ENCODE measurements around the gene AAK1. TPM values are rescaled to one million over a fixed set of nuclear protein-coding genes. Genes with fewer than 3 reads are reported as not detected.
A peak's percentile ranks its signal among the peaks of the same experiment; 100 is the strongest.

Gene AAK1
- total RNA-seq, 1 experiment from 2014 or later, result 35.6 TPM

GRCh38 chr2:69529480-69529879, 114.1 kb downstream of the AAK1 start:
- ATAC-seq, result no peak
- POLR2A ChIA-PET, result no interaction called here
- H3K36me3 Mint-ChIP-seq, result peaks cover 14% of the 10 kb centered on the region

DNA sequence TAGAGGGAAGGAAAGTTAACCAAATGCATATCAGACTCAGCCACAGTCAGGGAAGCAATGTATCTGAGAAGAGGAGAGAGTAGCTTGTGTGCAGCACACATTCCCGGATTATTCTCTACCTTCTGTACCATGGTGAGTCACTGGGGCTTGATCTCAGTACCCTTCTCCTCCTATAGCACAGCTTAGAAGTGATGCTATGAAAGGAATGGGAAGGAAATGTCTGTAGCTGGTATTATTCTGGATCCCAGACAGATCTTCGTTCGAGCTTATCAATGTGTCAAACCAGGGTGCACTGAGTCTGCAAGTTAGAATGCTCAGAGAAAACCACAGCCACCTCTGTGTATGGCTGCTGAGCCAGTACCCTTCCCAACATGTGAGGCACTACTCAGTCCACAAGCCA, 118.3 kb downstream of the AAK1 start:
- Mint-ChIP-seq H3K27ac (peak overlapping the region; percentile 78), H3K9me3 (no peaks in the 10 kb centered on the region), H3K4me3 (no peak overlapping the region), H3K36me3 (peaks cover 18% of the 10 kb centered on the region), H3K4me1 (peaks cover 15% of the 10 kb centered on the region), H3K27me3 (ENCODE audit: low read depth) (no peaks in the 10 kb centered on the region)
- ChIA-PET CTCF (interaction anchor here (1.2 to 4.0 kb wide), 2 partner anchors 88 to 200 kb away, joined by 4 to 12 read pairs; partner anchors contain the start of gene NFU1), POLR2A (interaction anchor here (0.6 to 0.8 kb wide), 2 partner anchors 88 to 383 kb away, joined by 3 read pairs; partner anchors contain the start of gene NFU1)
- DNase-seq (ENCODE audit: low spot score), result no peak
- TF ChIP-seq TEAD1 (CRISPR knock-in tag; IDR thresholded peaks at IDR 0.05) (no peak), FOXP1 (CRISPR knock-in tag; IDR thresholded peaks at IDR 0.05; ENCODE audit: borderline replicate concordance) (no peak), NFATC4 (CRISPR knock-in tag; IDR thresholded peaks at IDR 0.05) (no peak), ELF4 (CRISPR knock-in tag; IDR thresholded peaks at IDR 0.05; ENCODE audit: low read depth) (no peak), NFE2L1 (CRISPR knock-in tag; IDR thresholded peaks at IDR 0.05) (no peak), NR1H2 (CRISPR knock-in tag; IDR thresholded peaks at IDR 0.05) (no peak), TEAD4 (CRISPR knock-in tag; IDR thresholded peaks at IDR 0.05) (no peak), RELA (CRISPR knock-in tag; IDR thresholded peaks at IDR 0.05; ENCODE audit: borderline replicate concordance) (no peak), PRRX2 (CRISPR knock-in tag; IDR thresholded peaks at IDR 0.05) (no peak), SOX15 (CRISPR knock-in tag; IDR thresholded peaks at IDR 0.05) (no peak)
- TF ChIP-seq, protein P1, sequence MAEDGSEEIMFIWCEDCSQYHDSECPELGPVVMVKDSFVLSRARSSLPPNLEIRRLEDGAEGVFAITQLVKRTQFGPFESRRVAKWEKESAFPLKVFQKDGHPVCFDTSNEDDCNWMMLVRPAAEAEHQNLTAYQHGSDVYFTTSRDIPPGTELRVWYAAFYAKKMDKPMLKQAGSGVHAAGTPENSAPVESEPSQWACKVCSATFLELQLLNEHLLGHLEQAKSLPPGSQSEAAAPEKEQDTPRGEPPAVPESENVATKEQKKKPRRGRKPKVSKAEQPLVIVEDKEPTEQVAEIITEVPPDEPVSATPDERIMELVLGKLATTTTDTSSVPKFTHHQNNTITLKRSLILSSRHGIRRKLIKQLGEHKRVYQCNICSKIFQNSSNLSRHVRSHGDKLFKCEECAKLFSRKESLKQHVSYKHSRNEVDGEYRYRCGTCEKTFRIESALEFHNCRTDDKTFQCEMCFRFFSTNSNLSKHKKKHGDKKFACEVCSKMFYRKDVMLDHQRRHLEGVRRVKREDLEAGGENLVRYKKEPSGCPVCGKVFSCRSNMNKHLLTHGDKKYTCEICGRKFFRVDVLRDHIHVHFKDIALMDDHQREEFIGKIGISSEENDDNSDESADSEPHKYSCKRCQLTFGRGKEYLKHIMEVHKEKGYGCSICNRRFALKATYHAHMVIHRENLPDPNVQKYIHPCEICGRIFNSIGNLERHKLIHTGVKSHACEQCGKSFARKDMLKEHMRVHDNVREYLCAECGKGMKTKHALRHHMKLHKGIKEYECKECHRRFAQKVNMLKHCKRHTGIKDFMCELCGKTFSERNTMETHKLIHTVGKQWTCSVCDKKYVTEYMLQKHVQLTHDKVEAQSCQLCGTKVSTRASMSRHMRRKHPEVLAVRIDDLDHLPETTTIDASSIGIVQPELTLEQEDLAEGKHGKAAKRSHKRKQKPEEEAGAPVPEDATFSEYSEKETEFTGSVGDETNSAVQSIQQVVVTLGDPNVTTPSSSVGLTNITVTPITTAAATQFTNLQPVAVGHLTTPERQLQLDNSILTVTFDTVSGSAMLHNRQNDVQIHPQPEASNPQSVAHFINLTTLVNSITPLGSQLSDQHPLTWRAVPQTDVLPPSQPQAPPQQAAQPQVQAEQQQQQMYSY (CRISPR knock-in tag; IDR thresholded peaks at IDR 0.05), result no peak
- TF ChIP-seq, protein P2, sequence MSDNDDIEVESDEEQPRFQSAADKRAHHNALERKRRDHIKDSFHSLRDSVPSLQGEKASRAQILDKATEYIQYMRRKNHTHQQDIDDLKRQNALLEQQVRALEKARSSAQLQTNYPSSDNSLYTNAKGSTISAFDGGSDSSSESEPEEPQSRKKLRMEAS (CRISPR knock-in tag; IDR thresholded peaks at IDR 0.05), result no peak
- TF ChIP-seq, protein P3, sequence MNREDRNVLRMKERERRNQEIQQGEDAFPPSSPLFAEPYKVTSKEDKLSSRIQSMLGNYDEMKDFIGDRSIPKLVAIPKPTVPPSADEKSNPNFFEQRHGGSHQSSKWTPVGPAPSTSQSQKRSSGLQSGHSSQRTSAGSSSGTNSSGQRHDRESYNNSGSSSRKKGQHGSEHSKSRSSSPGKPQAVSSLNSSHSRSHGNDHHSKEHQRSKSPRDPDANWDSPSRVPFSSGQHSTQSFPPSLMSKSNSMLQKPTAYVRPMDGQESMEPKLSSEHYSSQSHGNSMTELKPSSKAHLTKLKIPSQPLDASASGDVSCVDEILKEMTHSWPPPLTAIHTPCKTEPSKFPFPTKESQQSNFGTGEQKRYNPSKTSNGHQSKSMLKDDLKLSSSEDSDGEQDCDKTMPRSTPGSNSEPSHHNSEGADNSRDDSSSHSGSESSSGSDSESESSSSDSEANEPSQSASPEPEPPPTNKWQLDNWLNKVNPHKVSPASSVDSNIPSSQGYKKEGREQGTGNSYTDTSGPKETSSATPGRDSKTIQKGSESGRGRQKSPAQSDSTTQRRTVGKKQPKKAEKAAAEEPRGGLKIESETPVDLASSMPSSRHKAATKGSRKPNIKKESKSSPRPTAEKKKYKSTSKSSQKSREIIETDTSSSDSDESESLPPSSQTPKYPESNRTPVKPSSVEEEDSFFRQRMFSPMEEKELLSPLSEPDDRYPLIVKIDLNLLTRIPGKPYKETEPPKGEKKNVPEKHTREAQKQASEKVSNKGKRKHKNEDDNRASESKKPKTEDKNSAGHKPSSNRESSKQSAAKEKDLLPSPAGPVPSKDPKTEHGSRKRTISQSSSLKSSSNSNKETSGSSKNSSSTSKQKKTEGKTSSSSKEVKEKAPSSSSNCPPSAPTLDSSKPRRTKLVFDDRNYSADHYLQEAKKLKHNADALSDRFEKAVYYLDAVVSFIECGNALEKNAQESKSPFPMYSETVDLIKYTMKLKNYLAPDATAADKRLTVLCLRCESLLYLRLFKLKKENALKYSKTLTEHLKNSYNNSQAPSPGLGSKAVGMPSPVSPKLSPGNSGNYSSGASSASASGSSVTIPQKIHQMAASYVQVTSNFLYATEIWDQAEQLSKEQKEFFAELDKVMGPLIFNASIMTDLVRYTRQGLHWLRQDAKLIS (CRISPR knock-in tag; IDR thresholded peaks at IDR 0.05; ENCODE audit: borderline replicate concordance), result no peak
- ATAC-seq, result peak; percentile 20; the same call in 1 of the 2 replicates

More at GRCh38 chr2:69529480-69529879, 114.1 kb downstream of the AAK1 start:
- CTCF ChIA-PET, result no interaction called here
- no peak overlapping the region for H3K27ac Mint-ChIP-seq
- no peak for DNase-seq (ENCODE audit: low spot score)
- H3K27me3 Mint-ChIP-seq (ENCODE audit: low read depth), result no peaks in the 10 kb centered on the region
- H3K4me3 Mint-ChIP-seq, result no peak overlapping the region
- H3K9me3 Mint-ChIP-seq, result no peaks in the 10 kb centered on the region
- H3K4me1 Mint-ChIP-seq, result peaks cover 12% of the 10 kb centered on the region
- no peak for TF ChIP-seq ZNF219 (CRISPR knock-in tag; IDR thresholded peaks at IDR 0.05; ENCODE audit: borderline replicate concordance)
- no peak for TF ChIP-seq EMX1 (CRISPR knock-in tag; IDR thresholded peaks at IDR 0.05)
- TF ChIP-seq, protein P4, sequence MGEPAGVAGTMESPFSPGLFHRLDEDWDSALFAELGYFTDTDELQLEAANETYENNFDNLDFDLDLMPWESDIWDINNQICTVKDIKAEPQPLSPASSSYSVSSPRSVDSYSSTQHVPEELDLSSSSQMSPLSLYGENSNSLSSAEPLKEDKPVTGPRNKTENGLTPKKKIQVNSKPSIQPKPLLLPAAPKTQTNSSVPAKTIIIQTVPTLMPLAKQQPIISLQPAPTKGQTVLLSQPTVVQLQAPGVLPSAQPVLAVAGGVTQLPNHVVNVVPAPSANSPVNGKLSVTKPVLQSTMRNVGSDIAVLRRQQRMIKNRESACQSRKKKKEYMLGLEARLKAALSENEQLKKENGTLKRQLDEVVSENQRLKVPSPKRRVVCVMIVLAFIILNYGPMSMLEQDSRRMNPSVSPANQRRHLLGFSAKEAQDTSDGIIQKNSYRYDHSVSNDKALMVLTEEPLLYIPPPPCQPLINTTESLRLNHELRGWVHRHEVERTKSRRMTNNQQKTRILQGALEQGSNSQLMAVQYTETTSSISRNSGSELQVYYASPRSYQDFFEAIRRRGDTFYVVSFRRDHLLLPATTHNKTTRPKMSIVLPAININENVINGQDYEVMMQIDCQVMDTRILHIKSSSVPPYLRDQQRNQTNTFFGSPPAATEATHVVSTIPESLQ (CRISPR knock-in tag; IDR thresholded peaks at IDR 0.05), result no peak
- no peak for TF ChIP-seq ZNF317 (CRISPR knock-in tag; IDR thresholded peaks at IDR 0.05; ENCODE audit: borderline replicate concordance, low read depth)
- TF ChIP-seq, protein P5, sequence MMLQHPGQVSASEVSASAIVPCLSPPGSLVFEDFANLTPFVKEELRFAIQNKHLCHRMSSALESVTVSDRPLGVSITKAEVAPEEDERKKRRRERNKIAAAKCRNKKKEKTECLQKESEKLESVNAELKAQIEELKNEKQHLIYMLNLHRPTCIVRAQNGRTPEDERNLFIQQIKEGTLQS (CRISPR knock-in tag; conservative IDR thresholded peaks at IDR 0.05), result no peak
- TF ChIP-seq, protein P1 (CRISPR knock-in tag; IDR thresholded peaks at IDR 0.05), result no peak
- no peak for TF ChIP-seq ATF1 (CRISPR knock-in tag; IDR thresholded peaks at IDR 0.05)
